Measurements from ENCODE around the gene FBXW11.

Gene FBXW11

DNA sequence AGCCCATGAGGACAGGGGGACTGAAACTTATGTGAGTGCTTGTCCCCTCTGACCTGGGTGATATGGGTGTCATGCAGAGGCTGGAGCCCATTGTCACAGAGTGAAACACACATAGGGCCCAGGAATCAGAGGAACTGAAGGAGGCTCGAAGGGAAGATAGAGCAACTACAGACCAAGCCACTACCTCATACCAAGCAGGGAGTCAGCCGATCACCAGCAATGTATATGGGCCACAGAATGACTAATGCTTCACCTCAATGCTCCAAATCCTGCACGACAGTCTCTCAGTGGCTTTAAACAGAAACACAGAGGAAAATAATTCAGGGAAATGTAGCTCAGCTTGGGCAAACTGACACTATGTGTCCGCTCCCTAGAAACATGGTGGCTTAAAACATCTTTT, 8.9 kb upstream of the FBXW11 start:
- TF ChIP-seq, protein P1, sequence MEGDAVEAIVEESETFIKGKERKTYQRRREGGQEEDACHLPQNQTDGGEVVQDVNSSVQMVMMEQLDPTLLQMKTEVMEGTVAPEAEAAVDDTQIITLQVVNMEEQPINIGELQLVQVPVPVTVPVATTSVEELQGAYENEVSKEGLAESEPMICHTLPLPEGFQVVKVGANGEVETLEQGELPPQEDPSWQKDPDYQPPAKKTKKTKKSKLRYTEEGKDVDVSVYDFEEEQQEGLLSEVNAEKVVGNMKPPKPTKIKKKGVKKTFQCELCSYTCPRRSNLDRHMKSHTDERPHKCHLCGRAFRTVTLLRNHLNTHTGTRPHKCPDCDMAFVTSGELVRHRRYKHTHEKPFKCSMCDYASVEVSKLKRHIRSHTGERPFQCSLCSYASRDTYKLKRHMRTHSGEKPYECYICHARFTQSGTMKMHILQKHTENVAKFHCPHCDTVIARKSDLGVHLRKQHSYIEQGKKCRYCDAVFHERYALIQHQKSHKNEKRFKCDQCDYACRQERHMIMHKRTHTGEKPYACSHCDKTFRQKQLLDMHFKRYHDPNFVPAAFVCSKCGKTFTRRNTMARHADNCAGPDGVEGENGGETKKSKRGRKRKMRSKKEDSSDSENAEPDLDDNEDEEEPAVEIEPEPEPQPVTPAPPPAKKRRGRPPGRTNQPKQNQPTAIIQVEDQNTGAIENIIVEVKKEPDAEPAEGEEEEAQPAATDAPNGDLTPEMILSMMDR (IDR thresholded peaks at IDR 0.05; ENCODE audit: low read depth, low read length, missing control alignments) = no peak
- no peak overlapping the region for H3K4me3 ChIP-seq (ENCODE audit: low read depth, low read length)
- no peak for DNase-seq (ENCODE audit: low read depth)

DNA sequence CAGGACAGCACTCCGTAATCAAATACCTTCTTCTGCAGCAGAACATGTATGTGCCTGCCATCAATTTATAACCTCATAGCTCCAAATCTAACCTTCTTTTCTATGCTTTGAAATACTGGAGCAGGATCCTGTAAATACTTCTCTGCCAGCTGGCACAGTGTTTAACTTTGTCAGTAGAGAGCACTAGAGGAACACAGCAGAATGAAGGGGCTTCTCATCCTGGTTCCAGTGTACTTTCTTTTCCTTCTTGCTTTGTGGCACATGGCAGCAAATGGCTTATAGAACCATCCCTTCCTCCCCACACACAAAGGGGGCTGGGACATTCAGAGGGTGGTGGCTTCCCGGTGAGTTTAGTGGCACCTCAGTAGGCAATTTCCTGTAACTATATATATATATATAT, 3.8 kb upstream of the FBXW11 start:
- DNase-seq (ENCODE audit: low read depth) = no peak
- TF ChIP-seq, protein P1 (IDR thresholded peaks at IDR 0.05; ENCODE audit: low read depth, low read length, missing control alignments) = peak; percentile 21
- H3K4me3 ChIP-seq (ENCODE audit: low read depth, low read length) = no peak overlapping the region

DNA sequence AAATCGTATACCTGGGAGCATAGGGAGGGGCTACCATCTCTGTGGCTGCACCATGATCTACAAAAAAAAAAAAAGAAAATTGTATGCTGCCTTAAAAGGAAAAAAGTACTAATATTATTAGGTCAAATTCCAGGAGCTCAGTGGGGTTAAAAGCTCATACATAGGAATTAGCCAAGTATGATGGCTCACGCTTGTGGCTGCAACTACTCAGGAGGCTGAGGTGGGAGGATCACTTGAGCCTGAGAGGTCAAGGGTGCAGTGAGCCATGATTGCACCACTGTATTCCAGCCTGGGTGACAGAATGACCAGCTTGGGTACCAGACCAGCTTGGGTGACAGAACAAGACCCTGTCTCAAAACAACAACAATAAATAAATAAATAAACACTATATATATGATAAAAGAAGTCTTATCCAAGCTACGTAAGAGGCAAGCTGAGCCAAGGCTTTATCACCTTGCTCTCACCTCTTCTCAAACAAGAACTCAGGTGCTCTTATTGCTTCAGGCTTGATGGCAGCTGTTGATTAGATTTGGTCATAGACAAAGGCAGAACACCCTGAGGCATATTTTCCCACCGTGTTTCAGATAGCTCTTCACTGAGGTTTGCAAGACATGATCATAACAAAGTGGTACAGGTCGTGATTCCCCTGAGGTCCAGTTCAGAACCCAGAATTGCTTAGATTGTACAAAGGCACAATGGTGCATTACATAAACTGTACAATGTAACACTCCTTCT, 3.3 kb upstream of the FBXW11 start:
- H3K4me3 ChIP-seq (ENCODE audit: low read depth, low read length) = no peak overlapping the region
- DNase-seq (ENCODE audit: low read depth) = no peak
- TF ChIP-seq, protein P1 (IDR thresholded peaks at IDR 0.05; ENCODE audit: low read depth, low read length, missing control alignments) = no peak

DNA sequence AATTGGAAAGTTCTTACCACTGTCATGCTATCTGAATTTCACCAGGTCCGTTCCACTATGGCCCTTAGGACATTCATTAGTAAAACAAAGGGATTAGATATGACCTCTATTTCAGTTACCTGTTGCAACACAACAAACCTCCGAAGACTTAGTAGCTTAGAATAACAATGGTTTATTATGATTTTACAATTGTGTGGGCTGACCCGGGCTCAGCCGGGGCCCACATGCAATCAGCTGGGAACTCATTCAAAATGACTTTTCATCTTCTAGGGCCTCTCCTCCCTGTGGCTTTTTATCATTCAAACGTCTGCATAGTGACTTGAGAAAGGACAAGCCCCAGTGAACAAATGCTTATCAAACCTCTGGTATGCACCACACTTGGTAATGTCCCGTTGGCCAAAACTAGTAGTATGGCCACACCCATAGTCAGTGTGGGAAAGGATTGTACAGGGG, 2.3 kb upstream of the FBXW11 start:
- H3K4me3 ChIP-seq (ENCODE audit: low read depth, low read length) = no peak overlapping the region
- TF ChIP-seq, protein P1 (IDR thresholded peaks at IDR 0.05; ENCODE audit: low read depth, low read length, missing control alignments) = no peak
- no peak for DNase-seq (ENCODE audit: low read depth)

DNA sequence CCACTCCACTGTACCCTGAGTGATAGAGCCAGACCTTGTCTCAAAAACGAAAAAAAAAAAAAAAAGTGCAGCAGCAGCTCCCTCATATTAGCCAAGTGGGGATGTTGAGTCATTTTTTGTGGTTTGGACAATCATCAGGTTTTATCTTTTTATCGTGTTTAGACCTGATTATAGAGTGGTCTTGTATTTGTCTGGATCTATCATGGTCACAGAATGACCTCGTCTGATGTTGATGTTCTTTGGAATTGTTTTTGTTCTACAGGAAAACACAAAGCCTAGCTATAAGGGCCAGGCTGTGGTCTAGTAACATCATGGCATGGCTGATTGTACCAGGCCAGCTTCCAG, 1.6 kb upstream of the FBXW11 start:
- DNase-seq (ENCODE audit: low read depth) = no peak
- H3K4me3 ChIP-seq (ENCODE audit: low read depth, low read length) = no peak overlapping the region; the same call in 1 of the 2 replicates
- TF ChIP-seq, protein P1 (IDR thresholded peaks at IDR 0.05; ENCODE audit: low read depth, low read length, missing control alignments) = no peak

DNA sequence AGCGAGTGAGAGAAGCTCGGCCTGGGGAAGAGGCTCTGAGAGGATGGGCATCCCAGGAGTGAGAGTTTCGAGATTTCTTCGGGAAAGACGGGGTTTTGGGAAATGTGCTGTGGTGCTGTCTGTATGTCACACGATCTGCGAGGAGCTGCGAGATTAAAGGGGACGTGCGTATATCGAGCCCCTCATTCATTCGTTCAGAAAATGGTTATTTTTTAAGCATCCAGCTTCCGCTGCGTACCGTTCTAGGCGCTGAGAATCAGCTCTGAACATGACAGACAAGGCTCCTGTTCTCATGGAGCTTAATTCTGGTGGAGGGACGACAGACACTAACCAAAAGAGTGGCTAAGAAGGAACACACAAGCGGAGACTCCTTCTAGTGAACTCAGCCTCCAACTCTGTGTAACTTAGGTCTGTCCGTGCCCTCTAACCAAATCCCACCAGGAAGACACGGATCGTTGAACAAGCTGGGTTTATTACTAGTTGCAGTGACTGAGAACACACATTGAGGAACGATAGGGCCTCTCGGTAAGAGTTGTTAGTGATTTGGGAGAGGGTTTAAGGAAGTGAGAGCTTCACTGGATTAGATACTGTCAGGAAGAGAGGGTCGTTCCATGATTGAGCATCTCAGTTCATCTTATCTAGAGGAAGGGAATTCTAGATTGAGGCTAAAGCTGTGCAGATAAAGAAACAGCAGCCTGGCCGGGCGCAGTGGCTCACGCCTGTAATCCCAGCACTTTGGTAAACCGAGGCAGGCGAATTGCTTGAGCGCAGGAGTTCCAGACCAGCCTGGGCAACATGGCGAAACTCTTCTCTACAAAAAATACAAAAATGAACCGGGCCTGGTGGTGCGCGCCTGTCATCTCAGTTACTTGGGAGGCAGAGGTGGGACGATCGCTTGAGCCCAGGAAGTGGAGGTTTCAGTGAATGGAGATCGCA, 1.0 kb upstream of the FBXW11 start:
- DNase-seq (ENCODE audit: low read depth) = no peak
- TF ChIP-seq, protein P1 (IDR thresholded peaks at IDR 0.05; ENCODE audit: low read depth, low read length, missing control alignments) = no peak

More for the DNA sequence above, 1.0 kb upstream of the FBXW11 start:
- peak overlapping the region; percentile 87 for H3K4me3 ChIP-seq (ENCODE audit: low read depth, low read length)

Data from GM12864 (cell line).